Adrenal gland (tissue), 5 donors: ENCODE data around the gene GSTK1.

ENCODE experiments used
- POLR2A ChIP-seq, 2 donors: fragments of 450-650 bp; IDR thresholded peaks; one replicate each; pipeline ENCODE4 v1.6.1; 2017; ENCODE audit warnings: antibody characterized with exemption in 2 of 2, mild to moderate bottlenecking in 2 of 2, moderate library complexity in 1 of 2
- TF ChIP-seq, protein P1 (sequence below), 6 experiments: fragments of 450-650 bp in 4 of 6; fragments of 200-600 bp in 2 of 6; sonication (generic) in 1 of 6; IDR thresholded peaks; 1 replicate in 5 of 6; 2 replicates in 1 of 6; pipeline versions ENCODE4 v1.5.1 to v1.8.0; 2016 to 2021; ENCODE audit warnings: antibody characterized with exemption in 6 of 6, mild to moderate bottlenecking in 2 of 6, moderate library complexity in 1 of 6
- donor health status: DM: no; HTN: no; CAD: no.

DNA sequence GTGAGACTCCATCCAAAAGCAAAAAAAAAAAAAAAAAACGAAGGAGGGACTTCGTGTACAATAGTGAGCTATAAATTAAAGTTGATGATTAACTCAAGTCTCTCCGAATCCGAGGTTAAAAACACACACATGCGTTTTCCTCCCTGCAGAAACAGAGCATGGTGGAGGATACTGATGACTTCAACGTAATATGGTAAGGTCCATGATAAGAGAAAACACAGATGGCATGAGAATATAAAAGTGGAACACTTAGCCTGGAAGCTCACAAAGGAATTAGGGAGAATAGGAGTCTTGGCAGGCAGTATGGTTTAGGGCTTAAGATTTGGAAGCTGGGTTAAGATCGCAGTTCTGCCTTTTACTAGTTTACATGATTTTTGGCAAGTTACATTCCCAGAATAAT is 20.1 kb upstream of the GSTK1 start:
- TF ChIP-seq, protein P1, sequence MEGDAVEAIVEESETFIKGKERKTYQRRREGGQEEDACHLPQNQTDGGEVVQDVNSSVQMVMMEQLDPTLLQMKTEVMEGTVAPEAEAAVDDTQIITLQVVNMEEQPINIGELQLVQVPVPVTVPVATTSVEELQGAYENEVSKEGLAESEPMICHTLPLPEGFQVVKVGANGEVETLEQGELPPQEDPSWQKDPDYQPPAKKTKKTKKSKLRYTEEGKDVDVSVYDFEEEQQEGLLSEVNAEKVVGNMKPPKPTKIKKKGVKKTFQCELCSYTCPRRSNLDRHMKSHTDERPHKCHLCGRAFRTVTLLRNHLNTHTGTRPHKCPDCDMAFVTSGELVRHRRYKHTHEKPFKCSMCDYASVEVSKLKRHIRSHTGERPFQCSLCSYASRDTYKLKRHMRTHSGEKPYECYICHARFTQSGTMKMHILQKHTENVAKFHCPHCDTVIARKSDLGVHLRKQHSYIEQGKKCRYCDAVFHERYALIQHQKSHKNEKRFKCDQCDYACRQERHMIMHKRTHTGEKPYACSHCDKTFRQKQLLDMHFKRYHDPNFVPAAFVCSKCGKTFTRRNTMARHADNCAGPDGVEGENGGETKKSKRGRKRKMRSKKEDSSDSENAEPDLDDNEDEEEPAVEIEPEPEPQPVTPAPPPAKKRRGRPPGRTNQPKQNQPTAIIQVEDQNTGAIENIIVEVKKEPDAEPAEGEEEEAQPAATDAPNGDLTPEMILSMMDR (IDR thresholded peaks at IDR 0.05): no peak
- no peak for TF ChIP-seq POLR2A (IDR thresholded peaks at IDR 0.05)
